ENCODE data around the gene CREB1. TPM values are rescaled to one million over a fixed set of nuclear protein-coding genes. Genes with fewer than 3 reads are reported as not detected.

CREB1 gene
- total RNA-seq, 1 donor from 2014 or later, result 91.7 TPM

- Mint-ChIP-seq H3K9me3 (no peaks in the 10 kb centered on the region), H3K27ac (ENCODE audit: unreplicated experiment) (no peak overlapping the region), H3K36me3 (ENCODE audit: low read depth) (no peaks in the 10 kb centered on the region), H3K4me3 (no peak overlapping the region), H3K4me1 (peaks cover 6% of the 10 kb centered on the region), H3K27me3 (ENCODE audit: low read depth) (peaks cover 2% of the 10 kb centered on the region)
- TF ChIP-seq CTCF (conservative IDR thresholded peaks at IDR 0.05), result no peak
- DNase-seq (ENCODE audit: low read depth, low spot score), result no peak
Measured at GRCh38 chr2:207498427-207498826, 31.3 kb upstream of the CREB1 start.

GRCh38 chr2:207499114-207499513 lies 30.6 kb upstream of the CREB1 start:
- TF ChIP-seq CTCF (conservative IDR thresholded peaks at IDR 0.05), result no peak
- no peaks in the 10 kb centered on the region for H3K36me3 Mint-ChIP-seq (ENCODE audit: low read depth)
- H3K27me3 Mint-ChIP-seq (ENCODE audit: low read depth), result peaks cover 3% of the 10 kb centered on the region
- DNase-seq (ENCODE audit: low read depth, low spot score), result no peak
- peaks cover 13% of the 10 kb centered on the region for H3K4me1 Mint-ChIP-seq
- H3K4me3 Mint-ChIP-seq, result no peak overlapping the region
- no peaks in the 10 kb centered on the region for H3K9me3 Mint-ChIP-seq
- no peak overlapping the region for H3K27ac Mint-ChIP-seq (ENCODE audit: unreplicated experiment)

GRCh38 chr2:207501802-207502576 lies 27.8 kb upstream of the CREB1 start:
- TF ChIP-seq CTCF (conservative IDR thresholded peaks at IDR 0.05), result no peak
- Mint-ChIP-seq H3K27me3 (ENCODE audit: low read depth) (peaks cover 3% of the 10 kb centered on the region), H3K27ac (ENCODE audit: unreplicated experiment) (no peak overlapping the region), H3K4me3 (no peak overlapping the region), H3K36me3 (ENCODE audit: low read depth) (no peaks in the 10 kb centered on the region), H3K9me3 (no peaks in the 10 kb centered on the region), H3K4me1 (peaks cover 31% of the 10 kb centered on the region)
- no peak for DNase-seq (ENCODE audit: low read depth, low spot score)

- no peak for TF ChIP-seq CTCF (conservative IDR thresholded peaks at IDR 0.05)
- H3K9me3 Mint-ChIP-seq, result no peaks in the 10 kb centered on the region
- no peaks in the 10 kb centered on the region for H3K36me3 Mint-ChIP-seq (ENCODE audit: low read depth)
- peaks cover 31% of the 10 kb centered on the region for H3K4me1 Mint-ChIP-seq
- peaks cover 3% of the 10 kb centered on the region for H3K27me3 Mint-ChIP-seq (ENCODE audit: low read depth)
- no peak for DNase-seq (ENCODE audit: low read depth, low spot score)
- H3K27ac Mint-ChIP-seq (ENCODE audit: unreplicated experiment), result no peak overlapping the region
- H3K4me3 Mint-ChIP-seq, result no peak overlapping the region
Measured at GRCh38 chr2:207502577-207503198, 27.1 kb upstream of the CREB1 start.

- no peak for TF ChIP-seq CTCF (conservative IDR thresholded peaks at IDR 0.05)
- H3K27ac Mint-ChIP-seq (ENCODE audit: unreplicated experiment), result no peak overlapping the region
- no peaks in the 10 kb centered on the region for H3K36me3 Mint-ChIP-seq (ENCODE audit: low read depth)
- DNase-seq (ENCODE audit: low read depth, low spot score), result no peak
- H3K4me3 Mint-ChIP-seq, result no peak overlapping the region
- no peaks in the 10 kb centered on the region for H3K9me3 Mint-ChIP-seq
- H3K4me1 Mint-ChIP-seq, result peaks cover 31% of the 10 kb centered on the region
- H3K27me3 Mint-ChIP-seq (ENCODE audit: low read depth), result peaks cover 3% of the 10 kb centered on the region
Measured at GRCh38 chr2:207503234-207503633, 26.5 kb upstream of the CREB1 start.
